ENCODE data around the gene MS4A4A. TPM values are rescaled to one million over a fixed set of nuclear protein-coding genes. Genes with fewer than 3 reads are reported as not detected.

MS4A4A gene
- total and polyA plus RNA-seq, 9 of the 15 experiments (the other 6 are each of a cell fraction or from before 2014, with no cell fraction given), result 0.77 to 41.4 (median 10.1) TPM

- H3K4me2 ChIP-seq (ENCODE audit: insufficient read depth, low read length), result no peak within 1 kb of the TSS
- POLR2A ChIA-PET, result no interaction called here
- in situ Hi-C loops (cut with MboI), result no loop called here
- TF ChIP-seq RBM15 (IDR thresholded peaks at IDR 0.05; ENCODE audit: insufficient read depth, low read length) (no peak), ZBTB12 (CRISPR knock-in tag; IDR thresholded peaks at IDR 0.05) (no peak), ZEB2 (IDR thresholded peaks at IDR 0.05) (no peak), ZBTB9 (CRISPR knock-in tag; IDR thresholded peaks at IDR 0.05) (no peak), SOX6 (IDR thresholded peaks at IDR 0.05) (peak; percentile 24; the same call in 1 of the 2 replicates), TSC22D4 (tag; IDR thresholded peaks at IDR 0.05) (no peak), TEAD1 (CRISPR knock-in tag; IDR thresholded peaks at IDR 0.05) (peak in 1 of 2 experiments; percentile 31; a peak in 1 of 4 replicates), ZNF217 (CRISPR knock-in tag; IDR thresholded peaks at IDR 0.05) (no peak), MIER1 (IDR thresholded peaks at IDR 0.05; ENCODE audit: low read depth) (no peak), ZNF444 (CRISPR knock-in tag; IDR thresholded peaks at IDR 0.05) (no peak), ZNF551 (CRISPR knock-in tag; IDR thresholded peaks at IDR 0.05) (no peak), SLC30A9 (CRISPR knock-in tag; IDR thresholded peaks at IDR 0.05) (no peak), NFRKB (IDR thresholded peaks at IDR 0.05; ENCODE audit: low read depth) (no peak), EGR1 (conservative IDR thresholded peaks at IDR 0.05) (no peak), ARID1B (IDR thresholded peaks at IDR 0.05) (0 out of 2 replicates have a peak, but pooled peaks have one; percentile 10), GABPB1 (CRISPR knock-in tag; IDR thresholded peaks at IDR 0.05) (no peak), SIN3B (IDR thresholded peaks at IDR 0.05; ENCODE audit: low read depth) (no peak), ZNF274 (IDR thresholded peaks at IDR 0.05; ENCODE audit: borderline replicate concordance, low read depth, low read length) (no peak), ZNF766 (CRISPR knock-in tag; conservative IDR thresholded peaks at IDR 0.05) (peak; percentile 48; the same call in 1 of the 2 replicates)
- TF ChIP-seq, protein P1, sequence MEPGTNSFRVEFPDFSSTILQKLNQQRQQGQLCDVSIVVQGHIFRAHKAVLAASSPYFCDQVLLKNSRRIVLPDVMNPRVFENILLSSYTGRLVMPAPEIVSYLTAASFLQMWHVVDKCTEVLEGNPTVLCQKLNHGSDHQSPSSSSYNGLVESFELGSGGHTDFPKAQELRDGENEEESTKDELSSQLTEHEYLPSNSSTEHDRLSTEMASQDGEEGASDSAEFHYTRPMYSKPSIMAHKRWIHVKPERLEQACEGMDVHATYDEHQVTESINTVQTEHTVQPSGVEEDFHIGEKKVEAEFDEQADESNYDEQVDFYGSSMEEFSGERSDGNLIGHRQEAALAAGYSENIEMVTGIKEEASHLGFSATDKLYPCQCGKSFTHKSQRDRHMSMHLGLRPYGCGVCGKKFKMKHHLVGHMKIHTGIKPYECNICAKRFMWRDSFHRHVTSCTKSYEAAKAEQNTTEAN (CRISPR knock-in tag; IDR thresholded peaks at IDR 0.05), result no peak
Observed at GRCh38 chr11:60242740-60243239, 37.7 kb upstream of the MS4A4A start, which contains the start of gene MS4A4E. Gene MS4A4E (minus strand): TSS chr11:60243137. CDS start chr11:60230055, 13,082 bp downstream.

More at GRCh38 chr11:60242740-60243239, 37.7 kb upstream of the MS4A4A start, which contains the start of gene MS4A4E:
- CTCF ChIA-PET (ENCODE audit: low intra/inter-chr PET ratio), result no interaction called here
- Histone ChIP-seq H3K4me3 (no peak within 1 kb of the TSS), H3K9me1 (ENCODE audit: control insufficient read depth, insufficient read depth, low read length) (no peaks in the 10 kb centered on the region), H3K4me1 (replicated peaks in 1 of 2; ENCODE audit: control insufficient read depth in 2 of 2, insufficient read depth in 2 of 2, low read length in 2 of 2) (peaks cover 3 to 8% of the 10 kb centered on the region in 2 experiments; a peak in 3 of 5 replicates), H3K9ac (ENCODE audit: insufficient read depth in 1 of 2, low read depth in 2 of 2, low read length in 2 of 2) (no peak within 1 kb of the TSS), H3K27me3 (ENCODE audit: control insufficient read depth in 2 of 2, insufficient read depth in 2 of 2, low read length in 2 of 2) (no peaks in the 10 kb centered on the region), H3K27ac (ENCODE audit: extremely low read depth, low read depth, low read length) (no peak within 1 kb of the TSS), H3K36me3 (ENCODE audit: control insufficient read depth, insufficient read depth, low read length) (no peaks in the 10 kb centered on the region), H3K79me2 (ENCODE audit: control insufficient read depth, insufficient read depth, low read length) (no peaks in the 10 kb centered on the region), H3K9me3 (replicated peaks; ENCODE audit: control insufficient read depth, insufficient read depth, low read depth, low read length) (no peaks in the 10 kb centered on the region), H4K20me1 (replicated peaks; ENCODE audit: control insufficient read depth, insufficient read depth, low read length) (no peaks in the 10 kb centered on the region), H2AFZ (ENCODE audit: low read depth, low read length) (peak within 1 kb of the TSS; percentile 37)
- ATAC-seq (peak; percentile 57), DNase-seq (ENCODE audit: extremely low read depth in 1 of 4, low spot score in 3 of 4) (peak in 1 of 4 experiments; percentile 6), FAIRE-seq (no peak)
- intact Hi-C loops (cut with micrococcal nuclease), result no loop called here
- WGBS (ENCODE audit: insufficient coverage, low coverage, missing lambda C conversion rate), result 21% methylated on average over 5 of the region's 5 CpGs
- BruUV-seq (replicated peaks), result no TSS peak
